OCI-LY1 (cell line): Measurements from ENCODE around the gene IGF1.

ENCODE experiments used
- CTCF ChIP-seq: fragments of 200-600 bp; sonication (generic), shearing (Covaris generic); IDR thresholded peaks from 2 replicates; pipeline ENCODE4 v1.5.1; 2017; ENCODE audit warnings: mild to moderate bottlenecking, antibody characterized with exemption, low read length, moderate library complexity, mixed read lengths
- EZH2 ChIP-seq: fragments of 200-600 bp; sonication (generic), shearing (Covaris generic); IDR thresholded peaks from 2 replicates; pipeline ENCODE4 v1.8.0; 2017; ENCODE audit warnings: borderline replicate concordance, mixed run types, mild to moderate bottlenecking, antibody characterized with exemption, low read length, moderate library complexity, mixed read lengths

DNA sequence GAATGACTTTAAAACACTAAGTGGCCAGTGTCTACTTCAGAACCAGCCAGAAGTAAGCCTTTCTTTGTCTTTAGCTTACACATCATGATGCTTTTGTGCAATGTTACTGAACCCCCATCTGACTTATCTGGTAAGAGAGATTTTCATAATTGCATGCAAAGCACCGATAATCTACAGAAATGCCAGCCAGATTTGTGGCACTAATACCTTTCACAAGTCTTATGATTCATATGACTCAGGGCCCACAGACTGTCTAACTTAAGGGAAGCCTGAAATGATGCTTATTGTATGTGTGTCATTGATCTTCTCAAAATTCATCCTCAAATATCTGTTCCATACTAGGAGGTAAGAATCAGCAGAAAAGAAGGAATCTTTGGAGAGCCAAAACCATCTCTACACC, 18.0 kb downstream of the IGF1 start:
- TF ChIP-seq CTCF (no peak), EZH2 (no peak)
